Measurements from ENCODE around the gene PSMB5. TPM values are rescaled to one million over a fixed set of nuclear protein-coding genes. Genes with fewer than 3 reads are reported as not detected.

The PSMB5 gene
- total and polyA plus RNA-seq, 9 of the 15 experiments (the other 6 are each of a cell fraction or from before 2014, with no cell fraction given), result 198 to 1,870 (median 269) TPM

- TF ChIP-seq CTBP1 (IDR thresholded peaks at IDR 0.05; ENCODE audit: borderline replicate concordance) (no peak), SMC3 (conservative IDR thresholded peaks at IDR 0.05; ENCODE audit: insufficient read depth, low read depth, low read length) (no peak), PRMT5 (CRISPR knock-in tag; IDR thresholded peaks at IDR 0.05) (no peak), PHB2 (IDR thresholded peaks at IDR 0.05; ENCODE audit: low read depth) (no peak), MTA1 (IDR thresholded peaks at IDR 0.05; ENCODE audit: borderline replicate concordance) (0 out of 2 replicates have a peak, but pooled peaks have one; percentile 55)
- peaks cover 6 to 28% of the 10 kb centered on the region in 2 experiments; a peak in 3 of 5 replicates for H3K4me1 ChIP-seq (replicated peaks in 1 of 2; ENCODE audit: control insufficient read depth in 2 of 2, insufficient read depth in 2 of 2, low read length in 2 of 2)
- H3K9me3 ChIP-seq (replicated peaks; ENCODE audit: control insufficient read depth, insufficient read depth, low read depth, low read length), result no peaks in the 10 kb centered on the region
- DNase-seq (ENCODE audit: extremely low read depth in 1 of 4, low spot score in 3 of 4) (no peak), FAIRE-seq (no peak), ATAC-seq (no peak)
- intact Hi-C loops (cut with micrococcal nuclease) (no loop called here), in situ Hi-C loops (cut with MboI) (no loop called here)
- POLR2A ChIA-PET, result interaction anchor here (1.0 to 5.1 kb wide), 3 partner anchors 9 to 14 kb away, joined by 3 to 34 read pairs (median 7); partner anchors contain the start of genes ACIN1 and C14orf119
- peaks cover 11% of the 10 kb centered on the region; the same call in 2 of the 3 replicates for H3K79me2 ChIP-seq (ENCODE audit: control insufficient read depth, insufficient read depth, low read length)
- no peaks in the 10 kb centered on the region for H4K20me1 ChIP-seq (replicated peaks; ENCODE audit: control insufficient read depth, insufficient read depth, low read length)
- CTCF ChIA-PET (ENCODE audit: low intra/inter-chr PET ratio), result no interaction called here
- 67% methylated on average over 1 of the region's 1 CpG for WGBS (ENCODE audit: insufficient coverage, low coverage, missing lambda C conversion rate)
- no peak overlapping the region for H3K4me3 ChIP-seq
- peaks cover 99% of the 10 kb centered on the region for H3K36me3 ChIP-seq (ENCODE audit: control insufficient read depth, insufficient read depth, low read length)
- no TSS peak for BruUV-seq (replicated peaks)
- H3K9ac ChIP-seq (ENCODE audit: insufficient read depth in 1 of 2, low read depth in 2 of 2, low read length in 2 of 2), result no peak overlapping the region
- H3K27me3 ChIP-seq (ENCODE audit: control insufficient read depth in 2 of 2, insufficient read depth in 2 of 2, low read length in 2 of 2), result no peaks in the 10 kb centered on the region
- no peak overlapping the region for H2AFZ ChIP-seq (ENCODE audit: low read depth, low read length)
- no peak overlapping the region for H3K4me2 ChIP-seq (ENCODE audit: insufficient read depth, low read length)
- H3K9me1 ChIP-seq (ENCODE audit: control insufficient read depth, insufficient read depth, low read length), result no peaks in the 10 kb centered on the region
- no peak overlapping the region for H3K27ac ChIP-seq (ENCODE audit: extremely low read depth, low read depth, low read length)
Observed at GRCh38 chr14:23080474-23080873, 45.8 kb upstream of the PSMB5 start.

- Histone ChIP-seq H3K9ac (ENCODE audit: insufficient read depth in 1 of 2, low read depth in 2 of 2, low read length in 2 of 2) (peak overlapping the region; percentile 4 to 64; a peak in 2 of 4 replicates), H3K4me2 (ENCODE audit: insufficient read depth, low read length) (0 out of 2 replicates have a peak overlapping the region, but pooled peaks have one; percentile 19), H3K9me3 (replicated peaks; ENCODE audit: control insufficient read depth, insufficient read depth, low read depth, low read length) (no peaks in the 10 kb centered on the region), H3K4me1 (replicated peaks in 1 of 2; ENCODE audit: control insufficient read depth in 2 of 2, insufficient read depth in 2 of 2, low read length in 2 of 2) (peaks cover 6 to 28% of the 10 kb centered on the region in 2 experiments; a peak in 3 of 5 replicates), H3K36me3 (ENCODE audit: control insufficient read depth, insufficient read depth, low read length) (peaks cover 99% of the 10 kb centered on the region), H3K79me2 (ENCODE audit: control insufficient read depth, insufficient read depth, low read length) (peaks cover 11% of the 10 kb centered on the region; the same call in 2 of the 3 replicates), H3K9me1 (ENCODE audit: control insufficient read depth, insufficient read depth, low read length) (no peaks in the 10 kb centered on the region), H4K20me1 (replicated peaks; ENCODE audit: control insufficient read depth, insufficient read depth, low read length) (no peaks in the 10 kb centered on the region), H3K4me3 (no peak overlapping the region), H2AFZ (ENCODE audit: low read depth, low read length) (no peak overlapping the region), H3K27ac (ENCODE audit: extremely low read depth, low read depth, low read length) (peak overlapping the region; percentile 71; the same call in 2 of the 3 replicates), H3K27me3 (ENCODE audit: control insufficient read depth in 2 of 2, insufficient read depth in 2 of 2, low read length in 2 of 2) (no peaks in the 10 kb centered on the region)
- FAIRE-seq (no peak), DNase-seq (ENCODE audit: extremely low read depth in 1 of 4, low spot score in 3 of 4) (no peak), ATAC-seq (no peak)
- TF ChIP-seq PHF8 (IDR thresholded peaks at IDR 0.05; ENCODE audit: borderline replicate concordance, low read length), result no peak
- TF ChIP-seq ZNF217 (CRISPR knock-in tag; IDR thresholded peaks at IDR 0.05), result no peak
- peak; percentile 45 for TF ChIP-seq ZNF592 (IDR thresholded peaks at IDR 0.05)
- no peak for TF ChIP-seq BRD9 (IDR thresholded peaks at IDR 0.05; ENCODE audit: low read depth, partially characterized antibody)
- ChIA-PET CTCF (ENCODE audit: low intra/inter-chr PET ratio) (no interaction called here), POLR2A (interaction anchor here (0.6 to 5.1 kb wide), 5 partner anchors 8 to 241 kb away, joined by 3 to 34 read pairs (median 7); partner anchors contain the start of genes ACIN1, C14orf119 and PABPN1)
- intact Hi-C loops (cut with micrococcal nuclease) (loop anchor here (2.0 kb wide), 1 partner anchor 15 kb away; the partner anchor contains the start of genes ACIN1 and C14orf119), in situ Hi-C loops (cut with MboI) (no loop called here)
- 61% methylated on average over 2 of the region's 2 CpGs for WGBS (ENCODE audit: insufficient coverage, low coverage, missing lambda C conversion rate)
- BruUV-seq (replicated peaks), result no TSS peak
Observed at GRCh38 chr14:23079716-23080115, 45.0 kb upstream of the PSMB5 start.
